ENCODE results near the gene ARHGEF26. TPM values are rescaled to one million over a fixed set of nuclear protein-coding genes. Genes with fewer than 3 reads are reported as not detected.

ARHGEF26 gene
- total RNA-seq, 1 experiment from 2014 or later = 13.7 TPM

DNA sequence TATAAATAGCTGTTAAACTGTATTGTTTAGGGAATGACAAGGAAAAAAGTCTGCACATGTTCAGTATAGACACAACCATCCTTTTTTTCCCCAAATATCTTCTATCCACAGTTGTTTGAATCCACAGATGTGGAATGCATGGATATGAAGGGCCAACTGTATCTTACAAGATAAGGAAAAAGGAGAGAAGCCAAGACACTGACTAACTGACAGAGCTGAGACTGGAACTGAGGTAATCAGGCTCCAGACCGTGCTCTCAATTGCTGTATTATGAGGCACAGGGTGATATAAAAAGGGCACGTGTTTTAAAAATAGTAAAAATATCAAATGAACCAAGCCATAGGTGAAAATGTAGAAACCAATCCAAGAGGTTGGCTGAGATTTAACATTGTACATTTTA, 154.1 kb downstream of the ARHGEF26 start:
- H3K4me1 ChIP-seq (ENCODE audit: insufficient read depth, low read length) = no peaks in the 10 kb centered on the region
- H3K9ac ChIP-seq (ENCODE audit: extremely low read depth, insufficient read length, low read length) = no peak overlapping the region
- H3K27me3 ChIP-seq (ENCODE audit: insufficient read depth, low read length) = no peaks in the 10 kb centered on the region
- H3K27ac ChIP-seq (ENCODE audit: insufficient read length, low read depth, low read length) = no peak overlapping the region
- no peak overlapping the region for H4K5ac ChIP-seq (ENCODE audit: insufficient read length, low read depth, low read length)
- no peak overlapping the region for H3K14ac ChIP-seq (ENCODE audit: insufficient read depth, low read length)
- no peak overlapping the region for H3K4me2 ChIP-seq (ENCODE audit: insufficient read depth, insufficient read length, low read length)
- Mint-ChIP-seq H3K27me3 (ENCODE audit: low read depth) (no peaks in the 10 kb centered on the region), H3K9me3 (no peaks in the 10 kb centered on the region; a peak in 1 of 5 replicates), H3K4me3 (no peak overlapping the region), H3K27ac (no peak overlapping the region), H3K36me3 (ENCODE audit: insufficient read depth in 1 of 3, low read depth in 3 of 3) (peaks cover 37 to 83% (median 80%) of the 10 kb centered on the region in 3 experiments), H3K4me1 (no peaks in the 10 kb centered on the region)
- DNase-seq = no peak
- no peaks in the 10 kb centered on the region for H4K20me1 ChIP-seq (ENCODE audit: control insufficient read depth, insufficient read depth, insufficient read length)
- H2BK120ac ChIP-seq (ENCODE audit: low read depth, low read length, poor library complexity, severe bottlenecking) = no peak overlapping the region
- H3K79me2 ChIP-seq (ENCODE audit: insufficient read depth, low read length) = no peaks in the 10 kb centered on the region; the same call in 1 of the 2 replicates
- H3K4ac ChIP-seq (ENCODE audit: low read depth, low read length) = no peak overlapping the region
- no peak overlapping the region for H2BK5ac ChIP-seq (ENCODE audit: insufficient read length, low read length)
- H4K8ac ChIP-seq (replicated peaks; ENCODE audit: insufficient read length, low read depth, low read length) = no peak overlapping the region
- no peak overlapping the region for H3K18ac ChIP-seq (ENCODE audit: insufficient read length, low read depth, low read length)
- no peak overlapping the region for H2BK12ac ChIP-seq (ENCODE audit: insufficient read length, low read depth, low read length)
- TF ChIP-seq CTCF (conservative IDR thresholded peaks at IDR 0.05) = no peak
- no peaks in the 10 kb centered on the region for H3K9me3 ChIP-seq (ENCODE audit: control insufficient read depth, low read depth, low read length)
- H2BK20ac ChIP-seq (ENCODE audit: low read depth, low read length, poor library complexity, severe bottlenecking) = no peak overlapping the region
- no peak overlapping the region for H2AK5ac ChIP-seq (ENCODE audit: insufficient read length, low read length)
- no peaks in the 10 kb centered on the region for H3K79me1 ChIP-seq (ENCODE audit: insufficient read depth, low read depth, low read length, poor library complexity, severe bottlenecking)
- H2BK15ac ChIP-seq (ENCODE audit: low read depth, low read length) = no peak overlapping the region
- no CpG with 5 or more reads among the region's 2 CpGs for WGBS (ENCODE audit: extremely low coverage, insufficient read length, low lambda C conversion rate)
- H4K91ac ChIP-seq (ENCODE audit: insufficient read length, low read depth, low read length) = no peak overlapping the region
- no peak overlapping the region for H2AFZ ChIP-seq (ENCODE audit: low read length)
- no peaks in the 10 kb centered on the region for H3K23me2 ChIP-seq (ENCODE audit: insufficient read length, low read depth, low read length, poor library complexity, severe bottlenecking)
- H3K56ac ChIP-seq (ENCODE audit: insufficient read length, low read depth, low read length) = no peak overlapping the region
- H3T11ph ChIP-seq (ENCODE audit: low read length) = no peak overlapping the region
- H3K23ac ChIP-seq (ENCODE audit: insufficient read length, low read depth, low read length) = no peak overlapping the region

Data from H9 (cell line).